AG10803 (cell line): ENCODE results near the gene WDFY1.

Experiments
- DNase-seq: peaks from one replicate; pipeline ENCODE4 v3.0.0; 2010; ENCODE audit warnings: low read depth
- H3K4me3 ChIP-seq: 2 replicates; pipeline ENCODE4 v1.5.1; 2011; ENCODE audit warnings: mild to moderate bottlenecking, low read length, control low read depth
- TF ChIP-seq, protein P1 (sequence below): conservative IDR thresholded peaks from 2 replicates; pipeline ENCODE4 v1.5.1; 2011; ENCODE audit warnings: mild to moderate bottlenecking, low read length, control low read depth, inconsistent platforms

The WDFY1 gene, protein sequence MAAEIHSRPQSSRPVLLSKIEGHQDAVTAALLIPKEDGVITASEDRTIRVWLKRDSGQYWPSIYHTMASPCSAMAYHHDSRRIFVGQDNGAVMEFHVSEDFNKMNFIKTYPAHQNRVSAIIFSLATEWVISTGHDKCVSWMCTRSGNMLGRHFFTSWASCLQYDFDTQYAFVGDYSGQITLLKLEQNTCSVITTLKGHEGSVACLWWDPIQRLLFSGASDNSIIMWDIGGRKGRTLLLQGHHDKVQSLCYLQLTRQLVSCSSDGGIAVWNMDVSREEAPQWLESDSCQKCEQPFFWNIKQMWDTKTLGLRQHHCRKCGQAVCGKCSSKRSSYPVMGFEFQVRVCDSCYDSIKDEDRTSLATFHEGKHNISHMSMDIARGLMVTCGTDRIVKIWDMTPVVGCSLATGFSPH

DNA sequence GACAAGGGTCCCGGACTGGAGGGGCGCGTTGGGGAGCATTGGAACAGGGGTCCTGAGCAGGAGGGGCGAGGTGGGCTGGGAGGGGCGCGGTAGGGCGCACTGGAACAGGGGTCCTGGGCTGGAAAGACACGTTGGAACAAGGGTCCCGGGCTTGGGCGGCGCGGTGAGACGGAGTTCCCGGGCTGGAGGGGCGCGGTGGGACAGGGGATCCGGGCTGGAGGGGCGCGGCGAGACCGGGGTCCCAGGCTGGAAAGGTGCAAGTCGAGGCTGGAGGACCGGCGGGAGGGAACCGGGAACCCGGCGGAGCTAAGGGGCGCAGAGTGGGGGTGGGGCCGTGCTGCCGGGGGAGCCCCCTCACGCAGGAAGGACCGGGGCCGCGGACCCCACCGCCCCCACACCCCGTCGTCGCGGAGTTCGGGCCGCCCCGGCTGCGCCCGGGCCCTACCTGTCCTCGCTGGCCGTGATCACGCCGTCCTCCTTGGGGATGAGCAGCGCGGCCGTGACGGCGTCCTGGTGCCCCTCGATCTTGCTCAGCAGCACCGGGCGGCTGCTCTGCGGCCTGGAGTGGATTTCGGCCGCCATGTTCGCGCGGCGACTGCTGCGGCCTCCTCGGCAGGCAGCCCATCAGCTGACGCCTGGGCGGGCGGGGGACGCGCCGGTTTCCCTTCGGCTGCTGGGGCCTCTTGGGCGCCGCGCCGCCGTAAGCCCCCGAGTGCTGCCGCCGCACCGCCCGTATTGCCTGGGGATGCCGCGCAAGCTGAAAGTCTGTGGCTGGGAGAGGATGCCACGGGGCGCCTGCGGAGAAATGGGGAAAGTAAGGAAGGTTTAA lies at the start of gene WDFY1:
Gene WDFY1 (minus strand): TSS at position 633 of the 829 bp plus-strand sequence. CDS start 51 bp downstream, at position 582.
- TF ChIP-seq, protein P1, sequence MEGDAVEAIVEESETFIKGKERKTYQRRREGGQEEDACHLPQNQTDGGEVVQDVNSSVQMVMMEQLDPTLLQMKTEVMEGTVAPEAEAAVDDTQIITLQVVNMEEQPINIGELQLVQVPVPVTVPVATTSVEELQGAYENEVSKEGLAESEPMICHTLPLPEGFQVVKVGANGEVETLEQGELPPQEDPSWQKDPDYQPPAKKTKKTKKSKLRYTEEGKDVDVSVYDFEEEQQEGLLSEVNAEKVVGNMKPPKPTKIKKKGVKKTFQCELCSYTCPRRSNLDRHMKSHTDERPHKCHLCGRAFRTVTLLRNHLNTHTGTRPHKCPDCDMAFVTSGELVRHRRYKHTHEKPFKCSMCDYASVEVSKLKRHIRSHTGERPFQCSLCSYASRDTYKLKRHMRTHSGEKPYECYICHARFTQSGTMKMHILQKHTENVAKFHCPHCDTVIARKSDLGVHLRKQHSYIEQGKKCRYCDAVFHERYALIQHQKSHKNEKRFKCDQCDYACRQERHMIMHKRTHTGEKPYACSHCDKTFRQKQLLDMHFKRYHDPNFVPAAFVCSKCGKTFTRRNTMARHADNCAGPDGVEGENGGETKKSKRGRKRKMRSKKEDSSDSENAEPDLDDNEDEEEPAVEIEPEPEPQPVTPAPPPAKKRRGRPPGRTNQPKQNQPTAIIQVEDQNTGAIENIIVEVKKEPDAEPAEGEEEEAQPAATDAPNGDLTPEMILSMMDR, result no peak
- DNase-seq, result peak; percentile 89
- peak within 1 kb of the TSS; percentile 86 for H3K4me3 ChIP-seq

DNA sequence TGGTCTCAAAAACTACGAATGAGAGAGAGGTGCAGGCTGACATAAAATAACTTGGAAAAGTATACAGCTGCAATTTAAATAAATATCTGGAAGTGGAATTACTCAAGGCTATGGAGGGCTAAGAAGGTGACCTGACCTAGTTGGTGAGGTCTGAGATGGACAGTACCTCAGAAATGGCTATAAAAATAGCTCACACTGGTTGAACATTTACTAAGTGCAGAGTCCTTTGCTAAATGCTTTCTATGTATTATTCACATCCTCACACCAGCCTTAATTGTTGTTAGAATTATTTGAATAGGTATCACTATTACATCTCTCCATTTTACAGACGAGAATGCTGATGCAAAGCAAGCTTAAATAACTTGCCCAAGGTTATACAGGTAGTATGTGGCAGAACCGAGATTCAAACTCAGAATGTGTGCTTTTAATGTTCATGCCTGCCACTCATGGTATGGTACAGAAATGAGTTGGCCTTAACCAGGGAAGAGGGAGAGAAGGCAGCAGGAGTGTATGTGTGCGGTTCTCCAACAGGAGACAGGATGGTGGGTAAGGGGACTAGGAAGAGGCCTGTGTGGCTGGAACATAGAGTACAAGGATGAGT lies 49.5 kb upstream of the WDFY1 start:
- TF ChIP-seq, protein P1, result no peak
- H3K4me3 ChIP-seq, result no peak overlapping the region
- no peak for DNase-seq

DNA sequence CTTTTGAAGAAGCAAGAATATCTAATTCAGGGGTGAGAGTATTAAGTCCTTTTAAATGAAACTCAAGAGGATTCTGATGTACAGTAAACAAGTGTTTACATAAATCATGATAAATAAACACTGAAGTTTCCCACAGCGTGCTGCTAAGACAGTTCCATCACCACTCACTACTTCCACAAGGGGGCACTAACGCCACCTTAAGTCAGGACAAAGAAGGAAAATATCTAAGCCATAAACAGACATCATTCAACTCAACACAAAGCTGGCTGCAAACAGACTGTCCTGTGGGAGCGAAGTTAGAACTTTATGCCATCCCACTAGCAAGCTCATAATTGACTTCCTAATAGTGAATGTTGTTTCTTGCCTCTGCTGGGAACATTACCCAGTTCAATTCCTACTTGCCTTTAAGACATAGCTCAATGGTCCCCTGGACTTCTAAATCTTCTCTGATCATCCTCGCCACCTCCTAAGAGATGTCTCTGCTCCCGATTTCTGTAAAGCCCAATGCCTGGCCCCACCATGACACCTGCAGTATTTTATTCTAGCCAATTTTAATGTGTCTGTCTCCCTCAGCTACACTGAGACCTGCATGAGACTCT lies 48.6 kb upstream of the WDFY1 start:
- no peak overlapping the region for H3K4me3 ChIP-seq
- TF ChIP-seq, protein P1, result peak; percentile 93
- DNase-seq, result peak; percentile 89

DNA sequence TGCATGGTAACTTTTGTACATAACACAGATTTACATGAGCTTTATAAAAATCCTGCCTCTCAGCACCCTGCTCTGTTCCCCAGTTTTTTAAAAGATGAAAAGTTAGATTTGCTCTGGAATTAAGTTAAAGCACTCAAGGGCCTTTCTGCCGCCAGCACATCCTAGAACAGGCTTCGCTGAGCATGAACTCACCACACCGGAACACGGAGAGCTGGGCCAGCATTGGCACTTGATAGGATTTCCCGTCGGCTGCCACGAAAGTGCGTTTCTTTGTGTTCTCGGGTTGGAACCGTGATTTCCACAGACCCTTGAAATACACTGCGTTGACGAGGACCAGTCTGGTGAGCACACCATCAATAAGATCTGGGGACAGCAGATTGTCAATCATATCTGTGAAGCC lies 46.5 kb upstream of the WDFY1 start:
- DNase-seq, result no peak

DNA sequence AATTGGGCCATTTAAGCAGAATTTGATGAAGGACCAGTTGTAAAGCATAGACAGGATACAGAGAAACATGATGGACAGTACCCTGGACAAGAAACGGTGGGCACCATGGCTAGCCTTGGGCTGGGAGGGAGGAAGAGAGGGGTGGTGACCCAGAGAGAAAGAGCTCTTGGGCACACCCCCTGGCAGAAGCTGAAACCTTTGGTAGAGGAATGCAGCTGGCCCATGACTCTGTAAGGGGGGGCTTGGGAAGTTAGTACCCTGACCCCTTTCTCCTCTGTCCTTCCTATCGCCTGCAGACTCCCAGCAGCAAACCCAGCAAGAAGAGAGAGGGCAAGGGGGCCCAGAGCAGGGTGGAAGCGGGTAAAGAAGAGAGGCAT lies 44.7 kb upstream of the WDFY1 start:
- no peak overlapping the region for H3K4me3 ChIP-seq
- TF ChIP-seq, protein P1, result no peak
- no peak for DNase-seq

More for the DNA sequence above, 46.5 kb upstream of the WDFY1 start:
- H3K4me3 ChIP-seq, result no peak overlapping the region
- TF ChIP-seq, protein P1, result no peak

- TF ChIP-seq, protein P1, result no peak
- no peak overlapping the region for H3K4me3 ChIP-seq
- no peak for DNase-seq
Measured at GRCh38 chr2:223989206-223989855, 44.2 kb upstream of the WDFY1 start.
